Loucy (cell line): ENCODE measurements around the gene FSTL4.

Source experiments
- H2AFZ ChIP-seq: fragments of 200-600 bp; sonication (generic); 2 replicates; pipeline ENCODE4 v1.6.0; 2016; ENCODE audit warnings: antibody characterized with exemption, mild to moderate bottlenecking, low read length, moderate library complexity
- H3F3A ChIP-seq: fragments of 200-600 bp; 2 replicates; pipeline ENCODE4 v1.6.0; 2016; ENCODE audit warnings: antibody characterized with exemption, low read depth, mild to moderate bottlenecking
- H3K27me3 ChIP-seq: fragments of 200-600 bp; sonication (generic); 2 replicates; pipeline ENCODE4 v1.6.1; 2014; ENCODE audit warnings: low read length, mild to moderate bottlenecking; ENCODE audit not compliant: insufficient read depth, poor library complexity, severe bottlenecking
- H3K36me3 ChIP-seq: fragments of 200-600 bp; sonication (generic); 2 replicates; pipeline ENCODE4 v1.6.1; 2016; ENCODE audit warnings: low read length; ENCODE audit not compliant: insufficient read depth
- H3K4me1 ChIP-seq: fragments of 200-600 bp; sonication (generic); 2 replicates; pipeline ENCODE4 v1.5.1; 2014; ENCODE audit warnings: low read length, mild to moderate bottlenecking; ENCODE audit not compliant: insufficient read depth, poor library complexity, severe bottlenecking
- H3K4me2 ChIP-seq: fragments of 200-600 bp; sonication (generic); 2 replicates; pipeline ENCODE4 v1.6.0; 2014; ENCODE audit warnings: antibody characterized with exemption, low read length, low read depth, mild to moderate bottlenecking; ENCODE audit not compliant: poor library complexity, severe bottlenecking
- H3K4me3 ChIP-seq: fragments of 200-600 bp; sonication (generic); 2 replicates; pipeline ENCODE4 v1.5.1; 2014; ENCODE audit warnings: low read length, mild to moderate bottlenecking, mixed read lengths; ENCODE audit not compliant: poor library complexity, severe bottlenecking
- H3K79me2 ChIP-seq: fragments of 200-600 bp; sonication (generic); 2 replicates; pipeline ENCODE4 v1.6.1; 2014; ENCODE audit warnings: low read length; ENCODE audit not compliant: insufficient read depth
- H3K9ac ChIP-seq: fragments of 200-600 bp; sonication (generic); 2 replicates; pipeline ENCODE4 v1.6.0; 2014; ENCODE audit warnings: mild to moderate bottlenecking, low read depth, low read length, moderate library complexity; ENCODE audit not compliant: poor library complexity, severe bottlenecking
- H3K9me2 ChIP-seq: fragments of 200-600 bp; sonication (generic); replicated peaks from 2 replicates; pipeline ENCODE4 v1.6.1; 2016; ENCODE audit warnings: low read depth, low read length, mixed read lengths
- H3K9me3 ChIP-seq: fragments of 200-600 bp; sonication (generic); 2 replicates; pipeline ENCODE4 v1.6.1; 2014; ENCODE audit warnings: mild to moderate bottlenecking, antibody characterized with exemption, low read length, low read depth; ENCODE audit not compliant: insufficient read depth
- H4K20me1 ChIP-seq: fragments of 200-600 bp; sonication (generic); 2 replicates; pipeline ENCODE4 v1.6.0; 2014; ENCODE audit warnings: antibody characterized with exemption, low read length, mild to moderate bottlenecking; ENCODE audit not compliant: insufficient read depth, poor library complexity, severe bottlenecking
- CTCF ChIP-seq: fragments of 200-600 bp; sonication (generic); conservative IDR thresholded peaks from 2 replicates; pipeline ENCODE4 v1.5.1; 2014; ENCODE audit warnings: mild to moderate bottlenecking, antibody characterized with exemption, low read length
- EZH2phosphoT487 ChIP-seq: fragments of 200-600 bp; IDR thresholded peaks from 2 replicates; pipeline ENCODE4 v1.6.1; 2018; ENCODE audit warnings: antibody characterized with exemption, mild to moderate bottlenecking, moderate library complexity, borderline replicate concordance

FSTL4 gene

GRCh38 chr5:133471699-133472098 is 140.6 kb downstream of the FSTL4 start:
- no peaks in the 10 kb centered on the region for H3K27me3 ChIP-seq
- no peaks in the 10 kb centered on the region for H3F3A ChIP-seq
- H3K4me2 ChIP-seq = no peak overlapping the region
- H3K4me3 ChIP-seq = no peak overlapping the region
- H4K20me1 ChIP-seq = no peaks in the 10 kb centered on the region
- H3K9me2 ChIP-seq = no peaks in the 10 kb centered on the region
- TF ChIP-seq CTCF (no peak), EZH2phosphoT487 (no peak)
- no peaks in the 10 kb centered on the region for H3K79me2 ChIP-seq
- no peaks in the 10 kb centered on the region for H3K9me3 ChIP-seq
- no peaks in the 10 kb centered on the region for H3K36me3 ChIP-seq
- peaks cover 19% of the 10 kb centered on the region for H3K4me1 ChIP-seq
- no peak overlapping the region for H2AFZ ChIP-seq
- no peak overlapping the region for H3K9ac ChIP-seq

- Histone ChIP-seq H3K9me2 (no peaks in the 10 kb centered on the region), H3K36me3 (no peaks in the 10 kb centered on the region), H3K27me3 (no peaks in the 10 kb centered on the region), H2AFZ (no peak overlapping the region), H3K9ac (no peak overlapping the region), H3K4me3 (no peak overlapping the region), H3K9me3 (no peaks in the 10 kb centered on the region), H3K4me1 (peaks cover 22% of the 10 kb centered on the region), H3K4me2 (no peak overlapping the region), H3K79me2 (no peaks in the 10 kb centered on the region), H3F3A (no peaks in the 10 kb centered on the region), H4K20me1 (no peaks in the 10 kb centered on the region)
- no peak for TF ChIP-seq CTCF
- no peak for TF ChIP-seq EZH2phosphoT487
Observed at GRCh38 chr5:133470841-133471240, 141.5 kb downstream of the FSTL4 start.

GRCh38 chr5:133469846-133470245 is 142.5 kb downstream of the FSTL4 start:
- H2AFZ ChIP-seq = no peak overlapping the region
- H3K4me1 ChIP-seq = peaks cover 25% of the 10 kb centered on the region
- H4K20me1 ChIP-seq = no peaks in the 10 kb centered on the region
- H3F3A ChIP-seq = no peaks in the 10 kb centered on the region
- no peaks in the 10 kb centered on the region for H3K9me2 ChIP-seq
- no peaks in the 10 kb centered on the region for H3K9me3 ChIP-seq
- no peaks in the 10 kb centered on the region for H3K27me3 ChIP-seq
- H3K36me3 ChIP-seq = no peaks in the 10 kb centered on the region
- no peak overlapping the region for H3K9ac ChIP-seq
- no peaks in the 10 kb centered on the region for H3K79me2 ChIP-seq
- no peak for TF ChIP-seq CTCF
- TF ChIP-seq EZH2phosphoT487 = no peak
- no peak overlapping the region for H3K4me2 ChIP-seq
- H3K4me3 ChIP-seq = no peak overlapping the region
